AG10803 (cell line): ENCODE data around the gene PFN4.

Source experiments
- DNase-seq: peaks from one replicate; pipeline ENCODE4 v3.0.0; 2010; ENCODE audit warnings: low read depth
- H3K4me3 ChIP-seq: 2 replicates; pipeline ENCODE4 v1.5.1; 2011; ENCODE audit warnings: mild to moderate bottlenecking, low read length, control low read depth
- CTCF ChIP-seq: conservative IDR thresholded peaks from 2 replicates; pipeline ENCODE4 v1.5.1; 2011; ENCODE audit warnings: mild to moderate bottlenecking, low read length, control low read depth, inconsistent platforms

Gene PFN4

GRCh38 chr2:24077535-24077877, 45.6 kb downstream of the PFN4 start:
- H3K4me3 ChIP-seq, result peak overlapping the region; percentile 98
- DNase-seq, result no peak
- TF ChIP-seq CTCF, result no peak

- H3K4me3 ChIP-seq, result peak overlapping the region; percentile 98
- no peak for TF ChIP-seq CTCF
- peak; percentile 16 for DNase-seq
These were observed 46.1 kb downstream of the PFN4 start for GRCh38 chr2:24076849-24077534.

- H3K4me3 ChIP-seq, result peak within 1 kb of the TSS; percentile 98
- peak; percentile 98 for DNase-seq
- TF ChIP-seq CTCF, result no peak; the same call in 1 of the 2 replicates
These were observed 47.0 kb downstream of the PFN4 start, which contains the start of gene SF3B6 for GRCh38 chr2:24075915-24076848. TSS of gene SF3B6 (minus strand) at chr2:24076326. CDS start at chr2:24076229, 97 bp downstream.

- DNase-seq, result no peak
- TF ChIP-seq CTCF, result no peak
- peak overlapping the region; percentile 98 for H3K4me3 ChIP-seq
These were observed 47.9 kb downstream of the PFN4 start for GRCh38 chr2:24075259-24075658.

- H3K4me3 ChIP-seq, result no peak overlapping the region
- TF ChIP-seq CTCF, result no peak
- DNase-seq, result no peak
These were observed 49.3 kb downstream of the PFN4 start for GRCh38 chr2:24073816-24074215.

- DNase-seq, result no peak
- no peak overlapping the region for H3K4me3 ChIP-seq
- no peak for TF ChIP-seq CTCF
These were observed 50.9 kb downstream of the PFN4 start for GRCh38 chr2:24072259-24072658.

GRCh38 chr2:24065341-24065740, 57.8 kb downstream of the PFN4 start:
- no peak for TF ChIP-seq CTCF
- DNase-seq, result no peak
- no peak overlapping the region for H3K4me3 ChIP-seq
